HTERT RPE-1 (cell line): Measurements from ENCODE around the gene NAB2.
"Not testable (repeated sequence)": the region's sequence is repeated elsewhere in the genome, so short reads cannot be mapped to it uniquely, and the experiment has no call there.

Experiments used
- in situ Hi-C: fragments of 300-500 bp; cut with MboI; formaldehyde crosslinking; loops from 4 replicates; pipeline ENCODE4 v1.14.3; 2020; ENCODE audit warnings: low sequenced_read_pairs

The NAB2 gene

GRCh38 chr12:57109207-57110103 is 20.5 kb downstream of the NAB2 start:
- in situ Hi-C loops, result no loop called here

GRCh38 chr12:57110104-57111030 is 21.5 kb downstream of the NAB2 start:
- in situ Hi-C loops, result no loop called here

DNA sequence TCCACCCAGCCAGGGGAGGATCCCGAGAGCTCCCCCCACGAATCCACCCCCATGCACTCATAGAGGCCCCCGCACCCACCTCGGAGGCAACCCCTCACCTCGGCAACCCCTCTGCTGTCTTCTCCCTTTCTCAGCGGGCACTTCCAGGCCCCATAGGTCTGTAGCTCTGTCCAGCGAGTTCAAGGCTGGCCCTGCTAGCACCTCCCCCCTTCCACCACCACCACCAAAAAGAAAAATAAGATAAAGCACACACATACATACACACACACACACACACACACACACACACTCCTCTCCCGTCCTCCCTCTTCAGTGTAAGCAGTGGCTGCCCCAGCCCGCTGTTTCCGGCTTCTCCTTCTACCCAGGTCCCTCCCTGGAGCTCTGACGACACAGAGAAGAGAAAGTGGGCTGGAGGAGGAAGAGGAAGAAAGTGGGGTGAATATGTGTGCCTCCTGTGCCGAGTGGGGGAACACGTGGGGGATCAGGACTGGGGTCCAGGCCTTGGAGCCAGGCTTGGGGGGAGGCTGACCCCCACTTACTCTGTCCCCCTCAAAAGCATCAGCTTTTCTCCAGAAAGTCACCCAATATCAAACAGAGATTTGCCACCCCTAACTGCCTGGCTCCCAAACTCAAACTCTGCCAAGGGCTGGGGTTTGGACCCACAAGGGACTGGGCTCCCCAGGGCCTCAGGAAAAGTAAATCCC is 22.3 kb downstream of the NAB2 start, which contains the start of gene STAT6:
TSS of gene STAT6 (minus strand) at position 332 of the 704 bp plus-strand sequence. CDS start 3,084 bp downstream, outside the sequence.
- in situ Hi-C loops, result no loop called here

DNA sequence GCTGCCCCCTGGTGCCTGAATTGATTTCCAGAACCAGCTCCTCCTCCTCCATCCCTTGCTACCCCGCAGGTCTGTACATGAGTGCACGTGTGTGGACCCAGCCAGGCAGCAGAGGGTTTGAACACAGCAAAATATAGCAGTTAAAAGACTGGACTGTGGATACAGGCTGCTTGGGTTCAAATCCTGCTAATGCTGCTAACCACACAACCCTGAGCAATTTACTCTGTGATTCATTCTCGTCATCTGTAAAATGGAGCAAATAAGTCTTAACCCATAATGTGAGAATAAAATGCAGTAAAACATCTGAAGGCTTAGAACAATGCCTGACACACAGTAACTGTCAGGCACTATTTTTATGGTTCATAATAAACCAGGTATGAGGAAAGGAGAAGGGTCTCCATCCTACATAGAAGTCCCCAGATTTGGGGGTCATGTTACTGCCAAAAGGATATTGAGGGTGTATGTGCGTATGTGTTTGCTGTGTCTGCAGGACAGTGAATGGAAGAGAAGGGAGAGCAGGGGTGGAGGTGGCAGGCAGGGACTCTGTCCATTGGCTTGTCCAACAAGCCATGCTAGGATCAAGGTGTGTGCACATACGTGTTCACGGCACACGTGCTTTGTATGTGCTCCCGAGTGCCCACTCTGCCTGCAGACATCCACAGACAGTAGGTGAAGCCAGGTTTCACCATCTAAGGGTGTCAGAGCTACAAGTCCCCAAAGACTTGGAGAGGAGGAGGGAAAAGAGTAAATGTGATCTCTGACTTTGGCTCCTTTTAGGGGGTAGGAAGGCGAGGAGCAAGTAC is 23.8 kb downstream of the NAB2 start:
- in situ Hi-C loops, result no loop called here

DNA sequence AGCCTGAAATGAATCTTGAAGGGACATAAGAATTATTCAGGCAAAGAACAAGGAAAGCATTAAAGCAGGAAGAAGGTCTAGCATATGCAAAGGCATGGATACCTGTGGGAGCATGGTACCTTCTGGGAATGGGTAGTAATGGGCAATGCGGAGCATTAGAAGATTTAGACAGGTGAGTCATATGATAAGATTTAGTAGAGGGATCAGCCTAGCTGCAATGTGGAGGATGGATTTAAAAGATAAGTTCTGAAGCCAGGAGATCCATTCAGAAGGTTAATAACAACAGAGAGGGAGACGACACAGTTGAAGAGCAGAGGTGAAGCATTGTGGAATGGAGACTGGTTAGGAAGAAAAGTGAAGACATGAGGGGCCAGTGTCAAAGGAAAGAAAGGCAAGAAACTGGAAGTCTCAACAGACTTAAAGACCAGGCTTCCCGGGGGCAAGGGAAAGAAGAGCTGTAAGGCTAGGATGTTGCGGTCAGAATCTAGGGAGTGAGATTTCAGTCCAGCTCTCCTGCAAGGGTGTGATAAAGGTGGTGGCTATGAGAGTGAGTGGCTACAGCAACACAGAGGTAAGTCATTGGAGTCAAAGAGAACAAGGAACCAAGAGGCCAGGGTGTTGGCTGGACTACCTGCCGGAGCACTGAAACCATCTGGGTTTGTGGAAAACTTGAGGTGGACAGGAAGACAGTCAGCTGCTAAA is 27.8 kb downstream of the NAB2 start:
- in situ Hi-C loops, result no loop called here

GRCh38 chr12:57118711-57119271 is 29.9 kb downstream of the NAB2 start:
- in situ Hi-C loops, result no loop called here

GRCh38 chr12:57119294-57120085 is 30.6 kb downstream of the NAB2 start:
- in situ Hi-C loops, result no loop called here

- in situ Hi-C loops, result not testable (repeated sequence)
Measured at GRCh38 chr12:57120718-57121117, 31.8 kb downstream of the NAB2 start.

DNA sequence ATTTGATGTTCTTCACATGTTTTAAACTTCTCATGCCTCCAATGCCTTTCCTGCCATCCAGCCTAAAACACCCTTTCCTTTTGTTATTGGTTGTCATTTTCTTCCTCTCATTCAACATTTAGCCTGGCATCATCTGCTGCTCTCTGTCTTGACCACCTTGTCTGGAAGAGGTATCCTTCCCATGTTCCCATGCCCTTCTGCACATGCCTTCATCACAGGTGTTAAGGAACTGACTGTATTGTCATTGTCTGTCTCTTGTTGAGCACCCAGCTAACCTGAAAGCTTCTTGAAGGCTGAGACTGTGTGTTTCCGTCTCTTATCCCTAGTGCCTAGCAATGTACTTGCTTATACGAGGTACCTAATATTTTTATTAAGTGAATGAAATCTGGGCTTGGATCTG is 34.9 kb downstream of the NAB2 start:
- in situ Hi-C loops, result no loop called here

- in situ Hi-C loops, result no loop called here
Measured at GRCh38 chr12:57124261-57124877, 35.5 kb downstream of the NAB2 start.

DNA sequence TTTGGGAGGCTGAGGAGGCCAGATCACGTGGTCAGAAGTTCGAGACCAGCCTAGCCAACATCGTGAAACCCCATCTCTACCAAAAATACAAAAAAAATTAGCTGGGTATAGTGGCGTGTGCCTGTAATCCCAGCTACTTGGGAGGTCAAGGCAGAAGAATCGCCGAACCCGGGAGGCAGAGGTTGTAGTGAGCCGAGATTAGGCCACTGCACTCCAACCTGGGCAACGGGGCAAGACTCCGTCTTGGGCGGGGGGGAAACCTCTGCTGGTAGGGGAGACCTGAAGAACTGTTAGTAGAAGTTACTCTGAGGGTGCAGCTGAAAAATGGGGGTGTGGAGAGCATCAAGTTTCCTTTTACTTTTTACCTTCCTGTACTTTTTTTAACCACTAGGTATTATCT is 37.1 kb downstream of the NAB2 start:
- in situ Hi-C loops, result no loop called here

DNA sequence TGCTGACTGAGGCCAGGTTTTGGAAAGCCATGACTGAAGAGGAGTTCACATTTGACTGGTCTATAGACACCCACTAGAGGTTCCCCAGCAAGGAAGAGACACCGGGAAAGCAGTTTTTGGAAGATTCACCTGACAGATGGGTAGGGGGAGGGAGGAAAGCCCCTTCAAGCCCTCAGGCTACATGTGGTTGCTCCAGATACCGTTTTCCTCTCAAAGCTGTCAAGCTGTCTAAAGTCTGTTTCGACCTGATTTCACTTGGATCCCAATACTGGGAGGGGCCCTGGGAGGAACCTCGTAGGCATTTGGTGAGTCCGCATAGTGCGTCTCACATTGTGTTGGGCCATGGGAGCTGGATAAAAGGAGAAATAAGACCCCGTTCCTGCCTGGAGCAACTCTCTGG is 37.6 kb downstream of the NAB2 start:
- in situ Hi-C loops, result no loop called here

GRCh38 chr12:57127101-57127725 is 38.3 kb downstream of the NAB2 start:
- in situ Hi-C loops, result no loop called here

GRCh38 chr12:57127726-57128518 is 39.0 kb downstream of the NAB2 start, which contains the start of gene LRP1:
Gene LRP1 (plus strand): TSS chr12:57128483. CDS start chr12:57128965, 482 bp downstream.
- in situ Hi-C loops, result no loop called here

DNA sequence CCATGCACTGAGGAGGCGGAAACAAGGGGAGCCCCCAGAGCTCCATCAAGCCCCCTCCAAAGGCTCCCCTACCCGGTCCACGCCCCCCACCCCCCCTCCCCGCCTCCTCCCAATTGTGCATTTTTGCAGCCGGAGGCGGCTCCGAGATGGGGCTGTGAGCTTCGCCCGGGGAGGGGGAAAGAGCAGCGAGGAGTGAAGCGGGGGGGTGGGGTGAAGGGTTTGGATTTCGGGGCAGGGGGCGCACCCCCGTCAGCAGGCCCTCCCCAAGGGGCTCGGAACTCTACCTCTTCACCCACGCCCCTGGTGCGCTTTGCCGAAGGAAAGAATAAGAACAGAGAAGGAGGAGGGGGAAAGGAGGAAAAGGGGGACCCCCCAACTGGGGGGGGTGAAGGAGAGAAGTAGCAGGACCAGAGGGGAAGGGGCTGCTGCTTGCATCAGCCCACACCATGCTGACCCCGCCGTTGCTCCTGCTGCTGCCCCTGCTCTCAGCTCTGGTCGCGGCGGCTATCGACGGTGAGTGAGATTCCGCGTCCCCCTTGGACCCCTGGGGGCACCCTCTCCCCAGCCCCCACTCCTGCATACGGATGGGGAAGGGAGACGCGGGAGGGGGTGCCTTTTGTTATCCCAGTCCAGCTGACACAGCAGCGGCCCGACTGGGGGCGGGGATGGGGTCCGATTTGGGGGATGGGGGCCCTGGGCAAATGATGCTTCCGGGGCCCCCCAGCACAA is 39.8 kb downstream of the NAB2 start:
- in situ Hi-C loops, result no loop called here

- in situ Hi-C loops, result no loop called here
Measured at GRCh38 chr12:57129321-57129842, 40.5 kb downstream of the NAB2 start.
